ENCODE measurements around the gene EPN1. TPM values are rescaled to one million over a fixed set of nuclear protein-coding genes. Genes with fewer than 3 reads are reported as not detected.
A peak's percentile ranks its signal among the peaks of the same experiment; 100 is the strongest.

EPN1 gene
- polyA plus RNA-seq, 1 donor (not counting 4 experiments of a cell fraction or from before 2014, with no cell fraction given), result 23.3 TPM

- FAIRE-seq, result no peak
- H3K4me2 ChIP-seq (ENCODE audit: control insufficient read depth, extremely low read depth, insufficient read depth, low read depth, low read length), result peak overlapping the region; percentile 90
- no peaks in the 10 kb centered on the region for H3K9me3 ChIP-seq (ENCODE audit: control insufficient read depth, low read depth, low read length)
- H2AFZ ChIP-seq (ENCODE audit: control insufficient read depth, low read length), result no peak overlapping the region
- H3K27ac ChIP-seq (ENCODE audit: control insufficient read depth, insufficient read depth, low read length), result peak overlapping the region; percentile 64
- DNase-seq (ENCODE audit: low read depth, low spot score), result no peak
- TF ChIP-seq CTCF (optimal IDR thresholded peaks at IDR 0.05 in 1 of 3, IDR thresholded peaks at IDR 0.05 in 1 of 3, conservative IDR thresholded peaks at IDR 0.05 in 1 of 3; ENCODE audit: extremely low read depth in 1 of 3, insufficient read depth in 2 of 3, low read length in 3 of 3), result no peak
- TF ChIP-seq EZH2 (IDR thresholded peaks at IDR 0.05; ENCODE audit: low read length), result no peak
- H3K4me3 ChIP-seq (ENCODE audit: control insufficient read depth in 2 of 3, extremely low read depth in 1 of 3, insufficient read depth in 2 of 3, low read depth in 1 of 3, low read length in 3 of 3), result peak overlapping the region; percentile 74 to 92 (median 90)
- H3K4me1 ChIP-seq (ENCODE audit: control insufficient read depth, extremely low read depth, insufficient read depth, low read length), result peaks cover 41% of the 10 kb centered on the region
- H4K20me1 ChIP-seq (ENCODE audit: control insufficient read depth, extremely low read depth, insufficient read depth, low read length), result no peaks in the 10 kb centered on the region
- dilution Hi-C loops (cut with MboI; ENCODE audit: extremely low pct_ligation_motif_present, low sequenced_read_pairs), result no loop called here
- H3K9ac ChIP-seq (ENCODE audit: control insufficient read depth, extremely low read depth, insufficient read depth, low read length), result peak overlapping the region; percentile 88
- peaks cover 8 to 14% of the 10 kb centered on the region in 2 experiments for H3K36me3 ChIP-seq (ENCODE audit: control insufficient read depth in 2 of 2, extremely low read depth in 1 of 2, insufficient read depth in 2 of 2, low read length in 2 of 2)
- no peaks in the 10 kb centered on the region for H3K9me1 ChIP-seq (ENCODE audit: control insufficient read depth, extremely low read depth, insufficient read depth, low read length)
- peaks cover 34% of the 10 kb centered on the region for H3K79me2 ChIP-seq (ENCODE audit: control insufficient read depth, insufficient read depth, low read length)
- H3K27me3 ChIP-seq (ENCODE audit: control insufficient read depth, extremely low read depth, insufficient read depth, low read length), result no peaks in the 10 kb centered on the region
Measured at GRCh38 chr19:55643887-55644176, 31.2 kb upstream of the EPN1 start.

- H3K9me1 ChIP-seq (ENCODE audit: control insufficient read depth, extremely low read depth, insufficient read depth, low read length), result no peaks in the 10 kb centered on the region
- H3K36me3 ChIP-seq (ENCODE audit: control insufficient read depth in 2 of 2, extremely low read depth in 1 of 2, insufficient read depth in 2 of 2, low read length in 2 of 2), result peaks cover 8 to 14% of the 10 kb centered on the region in 2 experiments
- H3K9me3 ChIP-seq (ENCODE audit: control insufficient read depth, low read depth, low read length), result no peaks in the 10 kb centered on the region
- peaks cover 34% of the 10 kb centered on the region for H3K79me2 ChIP-seq (ENCODE audit: control insufficient read depth, insufficient read depth, low read length)
- H3K9ac ChIP-seq (ENCODE audit: control insufficient read depth, extremely low read depth, insufficient read depth, low read length), result peak overlapping the region; percentile 88
- peak overlapping the region; percentile 64 for H3K27ac ChIP-seq (ENCODE audit: control insufficient read depth, insufficient read depth, low read length)
- DNase-seq (ENCODE audit: low read depth, low spot score) (no peak), FAIRE-seq (no peak)
- dilution Hi-C loops (cut with MboI; ENCODE audit: extremely low pct_ligation_motif_present, low sequenced_read_pairs), result no loop called here
- no peak for TF ChIP-seq EZH2 (IDR thresholded peaks at IDR 0.05; ENCODE audit: low read length)
- TF ChIP-seq CTCF (optimal IDR thresholded peaks at IDR 0.05 in 1 of 3, IDR thresholded peaks at IDR 0.05 in 1 of 3, conservative IDR thresholded peaks at IDR 0.05 in 1 of 3; ENCODE audit: extremely low read depth in 1 of 3, insufficient read depth in 2 of 3, low read length in 3 of 3), result no peak
- no peaks in the 10 kb centered on the region for H4K20me1 ChIP-seq (ENCODE audit: control insufficient read depth, extremely low read depth, insufficient read depth, low read length)
- H3K27me3 ChIP-seq (ENCODE audit: control insufficient read depth, extremely low read depth, insufficient read depth, low read length), result no peaks in the 10 kb centered on the region
- H3K4me1 ChIP-seq (ENCODE audit: control insufficient read depth, extremely low read depth, insufficient read depth, low read length), result peaks cover 41% of the 10 kb centered on the region
- H3K4me3 ChIP-seq (ENCODE audit: control insufficient read depth in 2 of 3, extremely low read depth in 1 of 3, insufficient read depth in 2 of 3, low read depth in 1 of 3, low read length in 3 of 3), result peak overlapping the region; percentile 74 to 92 (median 90)
- H2AFZ ChIP-seq (ENCODE audit: control insufficient read depth, low read length), result no peak overlapping the region
- H3K4me2 ChIP-seq (ENCODE audit: control insufficient read depth, extremely low read depth, insufficient read depth, low read depth, low read length), result peak overlapping the region; percentile 90
Measured at GRCh38 chr19:55644191-55644833, 30.7 kb upstream of the EPN1 start.
